B cell (primary cell): ENCODE measurements around the gene CYP3A5. TPM values are rescaled to one million over a fixed set of nuclear protein-coding genes. Genes with fewer than 3 reads are reported as not detected.

ENCODE experiments used
- ATAC-seq: fragments of 200-7000 bp; cut with Tn5 transposase; one replicate; pipeline ENCODE4 v1.10.0; 2021; ENCODE audit warnings: low read depth, mild to moderate bottlenecking, moderate number of reproducible peaks, moderate library complexity
- CTCF ChIA-PET: fragments of 350-600 bp; sonication (Branson Sonifier 250); formaldehyde crosslinking; loops from one replicate; lab custom pipeline; 2021; ENCODE audit warnings: antibody characterized with exemption, inconsistent platforms; lab: Charles Lee
- POLR2A ChIA-PET: fragments of 350-600 bp; sonication (Branson Sonifier 250); formaldehyde crosslinking; loops from one replicate; lab custom pipeline; 2021; ENCODE audit warnings: antibody characterized with exemption; lab: Charles Lee
- DNase-seq: peaks from one replicate; pipeline ENCODE4 v3.0.0; 2013
- H2AFZ ChIP-seq: 2 replicates; pipeline ENCODE4 v1.6.1; 2012; ENCODE audit warnings: mild to moderate bottlenecking, low read depth, low read length; ENCODE audit not compliant: insufficient read depth, poor library complexity, severe bottlenecking
- H3K27ac ChIP-seq, 2 donors: 1 replicate in 1 of 2; 2 replicates in 1 of 2; pipeline ENCODE4 v1.5.1; 2012 to 2013; ENCODE audit warnings: low read length in 2 of 2, mild to moderate bottlenecking in 2 of 2, moderate library complexity in 1 of 2
- H3K27me3 ChIP-seq, 4 experiments: fragments of 200-600 bp in 1 of 4; sonication (generic) in 1 of 4; replicated peaks in 1 of 4; 1 replicate in 2 of 4; 2 replicates in 2 of 4; pipeline versions ENCODE4 v1.6.1 to v1.7.0; 2013 to 2016; ENCODE audit warnings: low read length in 3 of 4, mild to moderate bottlenecking in 2 of 4, mixed read lengths in 1 of 4, moderate library complexity in 1 of 4; ENCODE audit not compliant: insufficient read depth in 4 of 4, control insufficient read depth in 3 of 4; ENCODE audit errors: control extremely low read depth in 1 of 4
- H3K36me3 ChIP-seq, 2 experiments: replicated peaks in 1 of 2; 1 replicate in 1 of 2; 2 replicates in 1 of 2; pipeline versions ENCODE4 v1.6.1 to v1.7.1; 2013; ENCODE audit warnings: low read length in 1 of 2; ENCODE audit not compliant: insufficient read depth in 2 of 2, control insufficient read depth in 1 of 2; ENCODE audit errors: control extremely low read depth in 1 of 2, extremely low read depth in 1 of 2
- H3K4me1 ChIP-seq, 2 donors: fragments of 200-600 bp in 1 of 2; sonication (generic) in 1 of 2; 1 replicate in 1 of 2; 2 replicates in 1 of 2; pipeline versions ENCODE4 v1.5.1 to v1.6.1; 2013 to 2017; ENCODE audit warnings: low read length in 2 of 2; ENCODE audit not compliant: control insufficient read depth in 2 of 2, insufficient read depth in 2 of 2
- H3K4me2 ChIP-seq: replicated peaks from 2 replicates; pipeline ENCODE3; 2012; ENCODE audit warnings: mild to moderate bottlenecking, low read depth, low read length; ENCODE audit not compliant: poor library complexity, severe bottlenecking
- H3K4me3 ChIP-seq, 5 experiments: fragments of 200-600 bp in 1 of 5; sonication (generic) in 1 of 5; 1 replicate in 3 of 5; 2 replicates in 2 of 5; pipeline versions ENCODE4 v1.5.1 to v1.7.0; 2011 to 2016; ENCODE audit warnings: low read length in 4 of 5, mild to moderate bottlenecking in 4 of 5, low read depth in 2 of 5, control low read depth in 1 of 5, moderate library complexity in 1 of 5; ENCODE audit not compliant: insufficient read depth in 1 of 5; ENCODE audit errors: control extremely low read depth in 1 of 5, extremely low read depth in 1 of 5
- H3K79me2 ChIP-seq: fragments of 200-600 bp; sonication (generic); one replicate; pipeline ENCODE4 v1.6.0; 2016; ENCODE audit warnings: low read length; ENCODE audit not compliant: control insufficient read depth, insufficient read depth
- H3K9ac ChIP-seq: fragments of 200-600 bp; sonication (generic); 2 replicates; pipeline ENCODE4 v1.6.1; 2017; ENCODE audit warnings: mild to moderate bottlenecking, low read length, moderate library complexity
- H3K9me3 ChIP-seq, 3 donors: one replicate each; pipeline versions ENCODE4 v1.6.1 to v1.7.1; 2013; ENCODE audit warnings: low read length in 2 of 3; ENCODE audit not compliant: control insufficient read depth in 2 of 3, insufficient read depth in 1 of 3; ENCODE audit errors: control extremely low read depth in 1 of 3
- H4K20me1 ChIP-seq: 2 replicates; pipeline ENCODE4 v1.6.0; 2012; ENCODE audit warnings: mild to moderate bottlenecking, low read length; ENCODE audit not compliant: insufficient read depth, control insufficient read depth, poor library complexity, severe bottlenecking
- H3K27ac Mint-ChIP-seq: one replicate; pipeline ENCODE4 v1.8.0; 2021; ENCODE audit warnings: mixed read lengths
- H3K27me3 Mint-ChIP-seq: one replicate; pipeline ENCODE4 v1.8.0; 2021; ENCODE audit warnings: mixed read lengths
- H3K4me1 Mint-ChIP-seq: one replicate; pipeline ENCODE4 v1.8.0; 2021; ENCODE audit warnings: mixed read lengths
- H3K4me3 Mint-ChIP-seq: one replicate; pipeline ENCODE4 v1.8.0; 2021; ENCODE audit warnings: mixed read lengths
- H3K9me3 Mint-ChIP-seq: one replicate; pipeline ENCODE4 v1.8.0; 2022; ENCODE audit warnings: mixed read lengths; ENCODE audit not compliant: insufficient read depth
- EZH2 ChIP-seq: IDR thresholded peaks from 2 replicates; pipeline ENCODE4 v1.6.1; 2012; ENCODE audit warnings: borderline replicate concordance, low read depth, mild to moderate bottlenecking, moderate library complexity, low read length; ENCODE audit not compliant: insufficient read depth, poor library complexity, severe bottlenecking
- WGBS: methylation state at CpG from one replicate; pipeline ENCODE4 v1.1.5; 2013; ENCODE audit warnings: missing lambda C conversion rate; ENCODE audit not compliant: insufficient coverage; 5-methylcytosine and 5-hydroxymethylcytosine counted together
- intact Hi-C: fragments of 100-400 bp; cut with micrococcal nuclease; formaldehyde crosslinking; loops from one replicate; pipeline ENCODE4 v1.10.0; 2022
- polyA plus RNA-seq: library from polyadenylated mRNA; depleted of rRNA; stranded (reverse); fragments of >200 nt; gene quantifications from 2 replicates; pipeline ENCODE4 v1.2.3, GENCODE V29; 2012
- total RNA-seq, 2 donors: library from RNA; stranded (reverse); fragments of 120-200 nt in 1 of 2; gene quantifications; 1 replicate in 1 of 2; 2 replicates in 1 of 2; pipeline versions ENCODE4 v1.2.3 to v1.2.4, GENCODE V29; 2013 to 2022
- TF ChIP-seq, protein P1 (sequence below): fragments of 200-600 bp; IDR thresholded peaks from one replicate; pipeline ENCODE4 v1.8.0; 2022; ENCODE audit warnings: antibody characterized with exemption, mild to moderate bottlenecking

Gene CYP3A5
- total and polyA plus RNA-seq, 2 donors (not counting 1 experiment from before 2014, with no cell fraction given) = not detected

DNA sequence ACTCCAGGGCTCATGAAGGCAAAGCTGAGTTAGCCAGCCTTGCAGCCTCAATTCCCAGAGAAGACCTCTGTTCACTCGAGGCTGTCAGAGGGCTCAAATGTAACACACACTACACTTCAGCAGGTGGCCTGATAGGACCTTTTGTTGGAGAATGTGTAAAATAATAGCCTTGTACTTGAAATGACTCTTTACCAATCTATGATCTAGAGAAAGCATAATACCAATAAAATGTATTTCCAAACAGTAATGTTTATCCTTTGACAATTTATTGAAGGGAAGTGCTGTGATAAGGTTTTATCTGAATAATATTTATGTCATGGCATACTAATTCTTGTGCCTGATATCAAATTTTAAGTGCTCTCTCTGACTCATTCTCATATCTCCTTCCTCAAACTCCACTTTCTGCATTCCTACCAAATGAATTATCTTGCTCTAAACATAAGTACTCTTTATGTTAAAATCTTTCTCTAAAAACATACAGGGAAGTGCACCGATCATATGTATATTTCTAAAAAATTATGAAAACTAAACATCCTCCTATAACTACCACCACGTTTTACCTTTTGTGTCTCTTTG, 34.3 kb upstream of the CYP3A5 start:
- H3K79me2 ChIP-seq = no peaks in the 10 kb centered on the region
- CTCF ChIA-PET = no interaction called here

DNA sequence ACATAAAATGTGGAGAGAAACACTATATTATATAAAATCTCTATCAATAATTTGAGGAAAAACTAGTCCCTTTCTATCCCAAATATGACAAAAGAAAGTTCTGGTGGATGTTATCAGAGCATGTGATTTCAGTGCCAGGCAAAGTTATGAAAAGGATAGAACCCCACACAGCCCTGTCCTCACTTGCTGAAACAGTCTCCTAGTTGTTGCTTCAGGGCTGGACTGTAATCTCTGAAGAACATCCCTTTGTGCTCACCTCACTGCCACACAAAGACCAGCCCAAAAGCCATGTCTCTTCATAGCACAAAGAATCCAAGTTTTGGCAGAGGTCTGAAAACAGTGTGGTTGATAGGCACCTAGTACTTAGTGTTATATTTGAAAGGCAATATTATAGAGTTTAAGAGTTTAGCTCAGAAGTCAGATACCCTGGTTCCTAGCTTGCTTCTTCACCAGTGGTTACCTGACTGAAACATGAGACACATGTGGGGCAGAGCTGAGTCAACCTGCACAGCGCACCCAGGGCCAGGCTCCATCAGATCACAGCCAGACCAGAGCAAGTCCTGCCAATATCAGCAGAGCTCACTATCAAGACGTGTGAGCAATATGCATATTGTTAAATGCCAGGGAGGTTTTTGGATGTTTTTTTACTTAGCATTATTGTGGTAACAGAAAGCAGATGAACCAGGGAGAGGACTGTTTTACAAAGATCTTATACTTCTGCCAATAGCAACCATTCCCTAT, 30.2 kb upstream of the CYP3A5 start:
- H3K27me3 Mint-ChIP-seq = no peaks in the 10 kb centered on the region
- Histone ChIP-seq H3K4me1 (no peaks in the 10 kb centered on the region), H3K27ac (no peak overlapping the region), H3K36me3 (no peaks in the 10 kb centered on the region), H4K20me1 (no peaks in the 10 kb centered on the region), H3K9me3 (peaks cover 1 to 7% (median 4%) of the 10 kb centered on the region in 3 donors), H3K4me3 (no peak overlapping the region), H3K27me3 (no peaks in the 10 kb centered on the region), H3K79me2 (no peaks in the 10 kb centered on the region), H2AFZ (no peak overlapping the region), H3K9ac (no peak overlapping the region), H3K4me2 (no peak overlapping the region)
- TF ChIP-seq, protein P1, sequence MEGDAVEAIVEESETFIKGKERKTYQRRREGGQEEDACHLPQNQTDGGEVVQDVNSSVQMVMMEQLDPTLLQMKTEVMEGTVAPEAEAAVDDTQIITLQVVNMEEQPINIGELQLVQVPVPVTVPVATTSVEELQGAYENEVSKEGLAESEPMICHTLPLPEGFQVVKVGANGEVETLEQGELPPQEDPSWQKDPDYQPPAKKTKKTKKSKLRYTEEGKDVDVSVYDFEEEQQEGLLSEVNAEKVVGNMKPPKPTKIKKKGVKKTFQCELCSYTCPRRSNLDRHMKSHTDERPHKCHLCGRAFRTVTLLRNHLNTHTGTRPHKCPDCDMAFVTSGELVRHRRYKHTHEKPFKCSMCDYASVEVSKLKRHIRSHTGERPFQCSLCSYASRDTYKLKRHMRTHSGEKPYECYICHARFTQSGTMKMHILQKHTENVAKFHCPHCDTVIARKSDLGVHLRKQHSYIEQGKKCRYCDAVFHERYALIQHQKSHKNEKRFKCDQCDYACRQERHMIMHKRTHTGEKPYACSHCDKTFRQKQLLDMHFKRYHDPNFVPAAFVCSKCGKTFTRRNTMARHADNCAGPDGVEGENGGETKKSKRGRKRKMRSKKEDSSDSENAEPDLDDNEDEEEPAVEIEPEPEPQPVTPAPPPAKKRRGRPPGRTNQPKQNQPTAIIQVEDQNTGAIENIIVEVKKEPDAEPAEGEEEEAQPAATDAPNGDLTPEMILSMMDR = no peak
- no peak for TF ChIP-seq EZH2
- CTCF ChIA-PET = no interaction called here
- no peak overlapping the region for H3K4me3 Mint-ChIP-seq
- ATAC-seq (no peak), DNase-seq (no peak)
- H3K9me3 Mint-ChIP-seq = no peaks in the 10 kb centered on the region
- 100% methylated on average over 1 of the region's 2 CpGs for WGBS
- intact Hi-C loops = no loop called here
- H3K4me1 Mint-ChIP-seq = no peaks in the 10 kb centered on the region
- H3K27ac Mint-ChIP-seq = no peak overlapping the region
- POLR2A ChIA-PET = no interaction called here

More for the DNA sequence above, 34.3 kb upstream of the CYP3A5 start:
- TF ChIP-seq, protein P1 = no peak
- no peak for TF ChIP-seq EZH2
- POLR2A ChIA-PET = no interaction called here
- Histone ChIP-seq H3K27ac (no peak overlapping the region), H3K36me3 (no peaks in the 10 kb centered on the region), H2AFZ (no peak overlapping the region), H3K27me3 (no peaks in the 10 kb centered on the region), H4K20me1 (no peaks in the 10 kb centered on the region), H3K4me2 (no peak overlapping the region), H3K4me3 (no peak overlapping the region), H3K4me1 (no peaks in the 10 kb centered on the region), H3K9ac (no peak overlapping the region), H3K9me3 (no peaks in the 10 kb centered on the region)
- H3K4me3 Mint-ChIP-seq = no peak overlapping the region
- ATAC-seq (no peak), DNase-seq (no peak)
- intact Hi-C loops = no loop called here
- WGBS = no CpG with 5 or more reads among the region's 3 CpGs
- no peaks in the 10 kb centered on the region for H3K9me3 Mint-ChIP-seq
- H3K4me1 Mint-ChIP-seq = no peaks in the 10 kb centered on the region
- no peak overlapping the region for H3K27ac Mint-ChIP-seq
- H3K27me3 Mint-ChIP-seq = peaks cover 4% of the 10 kb centered on the region
